Neural progenitor cell (in vitro differentiated cells): ENCODE data around the gene HINT3. TPM values are rescaled to one million over a fixed set of nuclear protein-coding genes. Genes with fewer than 3 reads are reported as not detected.

Experiments
- DNase-seq: peaks from one replicate; pipeline ENCODE4 v3.0.0-alpha.2; 2016; ENCODE audit warnings: low spot score
- H2AFZ ChIP-seq: fragments of 200-600 bp; sonication (generic); replicated peaks from 2 replicates; pipeline ENCODE4 v1.6.1; 2016; ENCODE audit warnings: antibody characterized with exemption
- H3F3A ChIP-seq: fragments of 200-600 bp; sonication (generic); 2 replicates; pipeline ENCODE4 v1.6.1; 2016; ENCODE audit warnings: antibody characterized with exemption, low read depth
- H3K27ac ChIP-seq: fragments of 200-600 bp; sonication (generic); 2 replicates; pipeline ENCODE4 v1.5.1; 2016; ENCODE audit warnings: mild to moderate bottlenecking
- H3K27me3 ChIP-seq: fragments of 200-600 bp; sonication (generic); 2 replicates; pipeline ENCODE4 v1.6.1; 2016; ENCODE audit warnings: mild to moderate bottlenecking, moderate library complexity
- H3K36me3 ChIP-seq: fragments of 200-600 bp; sonication (generic); 2 replicates; pipeline ENCODE4 v1.5.1; 2016
- H3K4me1 ChIP-seq: fragments of 200-600 bp; sonication (generic); 2 replicates; pipeline ENCODE4 v1.6.1; 2016; ENCODE audit warnings: mixed run types
- H3K4me2 ChIP-seq: fragments of 200-600 bp; sonication (generic); 2 replicates; pipeline ENCODE4 v1.6.1; 2016
- H3K4me3 ChIP-seq: fragments of 200-600 bp; sonication (generic); 2 replicates; pipeline ENCODE4 v1.5.1; 2016
- H3K79me2 ChIP-seq: fragments of 200-600 bp; sonication (generic); 2 replicates; pipeline ENCODE4 v1.6.1; 2016; ENCODE audit warnings: low read depth
- H3K9ac ChIP-seq: fragments of 200-600 bp; sonication (generic); 2 replicates; pipeline ENCODE4 v1.6.1; 2016
- H3K9me3 ChIP-seq: fragments of 200-600 bp; sonication (generic); 2 replicates; pipeline ENCODE4 v1.5.1; 2016; ENCODE audit warnings: low read depth
- H4K20me1 ChIP-seq: fragments of 200-600 bp; sonication (generic); 2 replicates; pipeline ENCODE4 v1.6.1; 2016; ENCODE audit warnings: low read depth
- H3K27ac Mint-ChIP-seq: 3 replicates; pipeline ENCODE4 v1.8.0; 2021; ENCODE audit warnings: mixed read lengths
- H3K27me3 Mint-ChIP-seq: 2 replicates; pipeline ENCODE4 v1.8.0; 2022; ENCODE audit warnings: low read depth, mild to moderate bottlenecking, inconsistent platforms, moderate library complexity, mixed read lengths; ENCODE audit not compliant: insufficient read depth
- H3K36me3 Mint-ChIP-seq: 3 replicates; pipeline ENCODE4 v1.8.0; 2021; ENCODE audit warnings: mixed read lengths
- H3K4me1 Mint-ChIP-seq: 3 replicates; pipeline ENCODE4 v1.8.0; 2021; ENCODE audit warnings: mixed read lengths
- H3K4me3 Mint-ChIP-seq: 3 replicates; pipeline ENCODE4 v1.8.0; 2021; ENCODE audit warnings: mild to moderate bottlenecking, moderate library complexity, mixed read lengths
- H3K9me3 Mint-ChIP-seq: 3 replicates; pipeline ENCODE4 v1.8.0; 2020; ENCODE audit warnings: mixed read lengths
- CTCF ChIP-seq: fragments of 200-600 bp; sonication (generic); IDR thresholded peaks from 2 replicates; pipeline ENCODE4 v1.5.1; 2017; ENCODE audit warnings: antibody characterized with exemption, mild to moderate bottlenecking
- EZH2 ChIP-seq: fragments of 200-600 bp; sonication (generic); IDR thresholded peaks from 2 replicates; pipeline ENCODE4 v1.6.1; 2017; ENCODE audit warnings: antibody characterized with exemption, mild to moderate bottlenecking, moderate library complexity
- EZH2phosphoT487 ChIP-seq: fragments of 200-600 bp; sonication (generic); IDR thresholded peaks from 2 replicates; pipeline ENCODE4 v1.6.1; 2017; ENCODE audit warnings: antibody characterized with exemption
- total RNA-seq: library from RNA; depleted of rRNA; stranded (reverse); fragments of >200 nt; gene quantifications from 2 replicates; pipeline ENCODE4 v1.2.3, GENCODE V29; 2015; ENCODE audit warnings: low replicate concordance

HINT3 gene
- total RNA-seq, 1 donor from 2014 or later: 29.6 TPM

- no peak overlapping the region for H3K4me3 Mint-ChIP-seq
- H3K4me1 ChIP-seq: peaks cover 7% of the 10 kb centered on the region
- no peak overlapping the region for H3K4me2 ChIP-seq
- H3K27ac ChIP-seq: no peak overlapping the region
- no peaks in the 10 kb centered on the region for H3K9me3 Mint-ChIP-seq
- peaks cover 4% of the 10 kb centered on the region for H3K4me1 Mint-ChIP-seq
- H3K36me3 Mint-ChIP-seq: peaks cover 10% of the 10 kb centered on the region
- no peak for DNase-seq
- H3F3A ChIP-seq: peaks cover 11% of the 10 kb centered on the region
- peaks cover 21% of the 10 kb centered on the region for H3K36me3 ChIP-seq
- no peak overlapping the region for H3K27ac Mint-ChIP-seq
- peaks cover 80% of the 10 kb centered on the region for H3K79me2 ChIP-seq
- peaks cover 48% of the 10 kb centered on the region for H4K20me1 ChIP-seq
- no peaks in the 10 kb centered on the region for H3K27me3 Mint-ChIP-seq
- TF ChIP-seq EZH2phosphoT487 (no peak), CTCF (no peak), EZH2 (no peak)
- H3K9me3 ChIP-seq: no peaks in the 10 kb centered on the region
- no peaks in the 10 kb centered on the region for H3K27me3 ChIP-seq
- H2AFZ ChIP-seq: no peak overlapping the region
- H3K9ac ChIP-seq: no peak overlapping the region
- no peak overlapping the region for H3K4me3 ChIP-seq
Measured at GRCh38 chr6:125994670-125995488, 38.3 kb downstream of the HINT3 start.

DNA sequence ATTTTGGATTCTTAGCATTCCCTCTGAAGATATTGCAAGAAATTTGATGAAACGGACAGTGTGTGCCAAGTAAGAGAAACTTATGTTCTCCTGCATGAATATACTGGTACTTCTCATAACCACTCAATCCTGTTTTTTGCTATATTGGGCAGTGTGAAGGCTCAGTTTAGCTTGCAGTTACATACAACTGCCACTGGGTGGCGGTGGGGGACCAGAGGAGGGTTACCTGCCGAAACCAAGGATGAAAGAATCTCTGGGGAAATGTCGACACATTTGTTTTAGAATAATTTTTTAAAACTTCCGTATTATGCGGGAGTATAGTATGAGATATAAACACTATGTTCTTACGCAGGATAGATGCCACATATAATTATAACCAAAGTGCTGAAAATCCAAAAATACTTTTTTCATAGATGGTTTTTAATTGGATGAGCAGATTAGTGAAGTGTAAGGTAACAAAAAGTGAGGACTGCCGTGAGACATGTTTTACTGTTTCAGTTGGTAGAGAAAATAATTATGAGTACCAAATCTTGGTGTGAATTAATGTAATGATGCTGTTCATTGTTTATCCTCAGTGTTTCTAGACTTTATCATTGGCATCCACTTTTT lies 39.5 kb downstream of the HINT3 start:
- Mint-ChIP-seq H3K9me3 (no peaks in the 10 kb centered on the region), H3K4me3 (no peak overlapping the region), H3K27me3 (no peaks in the 10 kb centered on the region), H3K36me3 (peaks cover 17% of the 10 kb centered on the region), H3K4me1 (peaks cover 4% of the 10 kb centered on the region), H3K27ac (no peak overlapping the region)
- no peaks in the 10 kb centered on the region for H3K9me3 ChIP-seq
- peak; percentile 99 for TF ChIP-seq CTCF
- no peak for TF ChIP-seq EZH2
- no peak for TF ChIP-seq EZH2phosphoT487
- no peak overlapping the region for H3K4me3 ChIP-seq
- H3K4me1 ChIP-seq: no peaks in the 10 kb centered on the region
- no peak overlapping the region for H2AFZ ChIP-seq
- peak; percentile 77 for DNase-seq
- peaks cover 11% of the 10 kb centered on the region for H3F3A ChIP-seq
- H3K4me2 ChIP-seq: no peak overlapping the region
- no peaks in the 10 kb centered on the region for H3K27me3 ChIP-seq
- peaks cover 78% of the 10 kb centered on the region for H3K79me2 ChIP-seq
- H3K9ac ChIP-seq: no peak overlapping the region
- H4K20me1 ChIP-seq: peaks cover 46% of the 10 kb centered on the region
- peaks cover 22% of the 10 kb centered on the region for H3K36me3 ChIP-seq
- no peak overlapping the region for H3K27ac ChIP-seq

GRCh38 chr6:126002755-126003679 lies 46.4 kb downstream of the HINT3 start:
- Mint-ChIP-seq H3K36me3 (peaks cover 41% of the 10 kb centered on the region), H3K27me3 (no peaks in the 10 kb centered on the region), H3K27ac (no peak overlapping the region), H3K4me1 (no peaks in the 10 kb centered on the region), H3K9me3 (no peaks in the 10 kb centered on the region), H3K4me3 (no peak overlapping the region)
- DNase-seq: no peak
- Histone ChIP-seq H3F3A (no peaks in the 10 kb centered on the region), H3K27ac (no peak overlapping the region), H3K4me2 (no peak overlapping the region), H3K4me3 (no peak overlapping the region), H3K27me3 (no peaks in the 10 kb centered on the region), H3K79me2 (peaks cover 52% of the 10 kb centered on the region), H2AFZ (no peak overlapping the region), H3K36me3 (peaks cover 20% of the 10 kb centered on the region), H3K4me1 (no peaks in the 10 kb centered on the region), H4K20me1 (peaks cover 8% of the 10 kb centered on the region), H3K9ac (no peak overlapping the region), H3K9me3 (no peaks in the 10 kb centered on the region)
- TF ChIP-seq EZH2phosphoT487: no peak
- TF ChIP-seq CTCF: no peak
